GM12864 (cell line): ENCODE results near the gene ZNG1B.
"Not testable (repeated sequence)": the region's sequence is repeated elsewhere in the genome, so short reads cannot be mapped to it uniquely, and the experiment has no call there.

Experiments
- DNase-seq: peaks from one replicate; pipeline ENCODE4 v3.0.0-alpha.2; 2011; ENCODE audit warnings: low read depth
- H3K4me3 ChIP-seq: 2 replicates; pipeline ENCODE4 v1.5.1; 2011; ENCODE audit warnings: mild to moderate bottlenecking, low read depth, low read length, control low read depth
- TF ChIP-seq, protein P1 (sequence below): IDR thresholded peaks from 2 replicates; pipeline ENCODE4 v1.5.1; 2011; ENCODE audit warnings: low read depth, mild to moderate bottlenecking, moderate library complexity, low read length, control low read depth, inconsistent platforms; ENCODE audit errors: missing control alignments

ZNG1B gene

GRCh38 chr2:113437508-113438465 lies at the start of gene ZNG1B:
ZNG1B (plus strand) TSS chr2:113437691; CDS start chr2:113437869, 178 bp downstream.
- DNase-seq: not testable (repeated sequence)
- H3K4me3 ChIP-seq: peak within 1 kb of the TSS; percentile 65

DNA sequence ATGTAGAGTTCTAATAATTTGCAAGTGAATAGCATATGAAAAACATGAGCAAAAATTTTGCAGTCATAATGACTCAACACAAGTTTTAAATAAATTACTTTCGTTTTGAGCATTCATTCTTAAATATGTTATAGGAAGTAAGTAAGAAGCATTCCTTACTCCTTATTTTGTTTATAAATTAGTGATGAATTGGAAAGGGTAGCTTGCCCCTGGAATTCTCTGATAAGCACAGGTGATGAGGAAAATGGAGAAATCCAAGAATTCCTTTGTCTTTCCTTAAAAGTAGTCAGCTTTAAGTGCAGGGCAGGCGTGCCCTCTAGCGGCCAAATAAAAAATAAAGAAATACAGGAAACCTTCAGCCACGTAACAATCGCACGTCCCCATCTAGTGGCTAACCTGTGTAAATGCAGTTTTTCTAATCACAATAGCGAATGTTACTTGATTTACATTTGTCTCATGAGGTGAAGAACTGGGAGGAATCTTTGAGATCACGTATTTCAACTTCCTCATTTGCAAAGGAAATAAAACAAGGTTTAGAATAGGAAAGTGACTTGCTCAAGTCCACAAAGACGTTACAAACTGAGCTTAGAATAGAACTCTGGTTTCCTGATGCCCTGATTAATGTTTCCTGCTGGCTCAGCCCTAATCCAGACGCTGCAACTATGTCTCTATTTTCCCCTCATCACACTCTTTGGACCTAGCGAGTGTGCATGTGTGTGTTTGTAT lies 47.2 kb upstream of the ZNG1B start:
- DNase-seq: peak; percentile 78
- TF ChIP-seq, protein P1, sequence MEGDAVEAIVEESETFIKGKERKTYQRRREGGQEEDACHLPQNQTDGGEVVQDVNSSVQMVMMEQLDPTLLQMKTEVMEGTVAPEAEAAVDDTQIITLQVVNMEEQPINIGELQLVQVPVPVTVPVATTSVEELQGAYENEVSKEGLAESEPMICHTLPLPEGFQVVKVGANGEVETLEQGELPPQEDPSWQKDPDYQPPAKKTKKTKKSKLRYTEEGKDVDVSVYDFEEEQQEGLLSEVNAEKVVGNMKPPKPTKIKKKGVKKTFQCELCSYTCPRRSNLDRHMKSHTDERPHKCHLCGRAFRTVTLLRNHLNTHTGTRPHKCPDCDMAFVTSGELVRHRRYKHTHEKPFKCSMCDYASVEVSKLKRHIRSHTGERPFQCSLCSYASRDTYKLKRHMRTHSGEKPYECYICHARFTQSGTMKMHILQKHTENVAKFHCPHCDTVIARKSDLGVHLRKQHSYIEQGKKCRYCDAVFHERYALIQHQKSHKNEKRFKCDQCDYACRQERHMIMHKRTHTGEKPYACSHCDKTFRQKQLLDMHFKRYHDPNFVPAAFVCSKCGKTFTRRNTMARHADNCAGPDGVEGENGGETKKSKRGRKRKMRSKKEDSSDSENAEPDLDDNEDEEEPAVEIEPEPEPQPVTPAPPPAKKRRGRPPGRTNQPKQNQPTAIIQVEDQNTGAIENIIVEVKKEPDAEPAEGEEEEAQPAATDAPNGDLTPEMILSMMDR: peak; percentile 86
- H3K4me3 ChIP-seq: peak overlapping the region; percentile 36

DNA sequence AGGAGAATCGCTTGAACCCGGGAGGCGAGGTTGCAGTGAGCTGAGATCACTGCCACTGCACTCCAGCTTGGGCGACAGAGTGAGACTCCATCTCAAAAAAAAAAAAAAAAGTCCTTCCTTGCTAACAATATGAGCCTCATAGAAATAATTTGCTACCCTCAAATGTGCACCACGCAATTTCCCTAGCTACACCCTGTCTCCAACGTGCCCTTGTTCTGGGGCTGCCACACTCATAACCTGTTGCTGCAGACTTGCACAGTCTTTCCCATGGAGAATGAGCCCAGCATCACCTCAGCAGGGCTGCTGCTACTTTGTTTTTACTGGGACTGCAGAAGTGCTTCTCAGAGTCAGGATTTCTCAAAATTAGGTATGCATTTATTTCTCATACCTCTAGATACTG lies 46.4 kb upstream of the ZNG1B start:
- TF ChIP-seq, protein P1: no peak
- no peak for DNase-seq
- H3K4me3 ChIP-seq: no peak overlapping the region; the same call in 1 of the 2 replicates

DNA sequence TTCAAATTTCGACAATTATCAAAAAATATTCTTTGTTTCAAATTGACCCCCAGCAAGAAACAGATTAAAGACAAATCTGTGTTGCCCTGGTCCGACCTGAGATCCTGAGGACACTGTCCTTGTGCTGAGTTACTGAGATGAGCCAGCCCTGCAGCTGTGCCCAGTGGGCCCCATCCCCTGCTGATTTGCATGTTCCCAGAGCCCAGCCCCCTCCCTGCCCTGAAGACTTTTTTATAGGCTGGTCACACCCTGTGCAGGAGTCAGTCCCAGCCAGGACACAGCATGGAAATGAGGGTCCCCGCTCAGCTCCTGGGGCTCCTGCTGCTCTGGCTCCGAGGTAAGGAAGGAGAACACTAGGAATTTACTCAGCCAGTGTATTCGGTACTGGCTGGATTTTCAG lies 31.4 kb upstream of the ZNG1B start:
- no peak overlapping the region for H3K4me3 ChIP-seq
- DNase-seq: peak; percentile 24
- TF ChIP-seq, protein P1: no peak

DNA sequence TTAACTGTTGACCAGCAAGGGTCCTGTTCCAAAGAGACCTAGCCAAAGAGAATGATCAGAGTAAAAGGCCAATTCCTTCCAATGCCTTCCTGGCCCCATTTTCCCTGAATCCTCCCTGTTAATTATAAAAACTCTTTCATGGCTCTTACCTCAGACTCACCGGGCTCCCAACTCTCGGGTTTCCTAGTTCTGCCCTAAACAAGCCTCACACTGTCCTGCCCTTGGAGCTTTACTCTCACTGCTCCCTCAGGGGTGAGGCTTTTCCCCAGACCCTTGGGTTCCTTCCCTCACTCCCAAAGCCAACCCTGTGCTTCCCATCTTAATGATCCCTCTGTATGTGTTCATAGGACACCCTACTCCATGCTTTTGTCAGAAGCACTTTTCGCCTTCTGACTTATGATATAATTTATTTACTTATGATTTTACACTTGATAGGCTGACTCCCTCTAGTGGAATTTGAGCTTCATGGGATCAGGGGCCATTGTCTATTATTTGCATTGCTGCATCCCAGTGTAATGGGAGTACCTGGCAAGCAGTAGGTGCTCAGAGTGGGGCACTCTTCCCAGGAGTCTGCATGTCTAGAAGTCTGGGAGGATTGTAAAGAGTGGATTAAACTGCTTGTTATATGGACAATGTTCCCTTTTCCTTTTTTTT lies 29.9 kb upstream of the ZNG1B start:
- TF ChIP-seq, protein P1: peak; percentile 9
- no peak for DNase-seq
- H3K4me3 ChIP-seq: no peak overlapping the region

DNA sequence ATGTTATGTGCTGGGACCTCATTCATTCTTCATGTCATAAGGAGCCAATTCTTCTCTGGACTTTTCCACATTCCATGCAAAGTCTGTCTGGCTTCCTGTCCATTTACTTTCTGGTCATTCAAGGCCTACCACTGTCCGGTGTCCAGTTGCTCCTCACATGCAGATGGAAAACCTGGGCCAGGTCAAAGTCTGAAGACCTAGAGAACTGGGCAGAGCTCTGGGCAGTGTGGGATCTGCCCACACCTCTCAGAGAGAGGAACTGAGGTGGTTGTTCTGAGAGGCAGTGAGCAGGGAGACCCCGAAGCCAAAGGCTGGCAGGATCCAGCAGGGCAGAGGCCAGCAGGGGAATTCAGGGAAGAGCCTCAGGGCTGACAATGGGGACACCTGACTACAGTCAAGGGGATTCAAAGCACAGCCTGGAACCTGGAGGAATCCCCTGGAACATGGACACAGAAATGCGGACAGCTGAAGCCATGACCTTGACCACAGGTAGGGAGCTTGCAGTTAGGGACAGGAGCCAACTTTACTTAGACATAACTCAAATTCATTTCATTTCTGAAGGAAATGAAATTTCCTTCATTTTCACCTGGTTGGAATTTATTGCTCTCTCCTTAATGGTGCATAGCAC lies 25.7 kb upstream of the ZNG1B start:
- not testable (repeated sequence) for H3K4me3 ChIP-seq, DNase-seq

DNA sequence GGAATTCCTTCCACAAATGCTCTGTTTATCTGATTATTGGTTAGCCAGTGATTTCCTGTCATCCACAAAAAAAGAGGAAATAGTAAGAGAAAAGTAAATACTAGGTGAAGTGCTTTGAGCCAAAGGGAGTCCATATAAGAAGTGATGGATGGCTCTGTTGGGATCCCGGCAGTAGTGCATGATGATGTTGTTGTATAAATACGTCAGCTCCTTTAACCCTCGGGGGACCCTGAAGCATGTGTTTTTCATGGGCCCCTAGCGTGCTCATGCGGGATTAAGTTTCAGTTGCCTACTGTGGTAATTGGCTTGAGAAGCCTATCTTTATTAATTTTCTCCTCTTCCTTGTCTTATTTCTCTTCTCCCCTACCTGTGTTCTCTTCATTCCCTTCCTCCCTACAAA lies 24.7 kb upstream of the ZNG1B start:
- H3K4me3 ChIP-seq, DNase-seq: not testable (repeated sequence)

DNA sequence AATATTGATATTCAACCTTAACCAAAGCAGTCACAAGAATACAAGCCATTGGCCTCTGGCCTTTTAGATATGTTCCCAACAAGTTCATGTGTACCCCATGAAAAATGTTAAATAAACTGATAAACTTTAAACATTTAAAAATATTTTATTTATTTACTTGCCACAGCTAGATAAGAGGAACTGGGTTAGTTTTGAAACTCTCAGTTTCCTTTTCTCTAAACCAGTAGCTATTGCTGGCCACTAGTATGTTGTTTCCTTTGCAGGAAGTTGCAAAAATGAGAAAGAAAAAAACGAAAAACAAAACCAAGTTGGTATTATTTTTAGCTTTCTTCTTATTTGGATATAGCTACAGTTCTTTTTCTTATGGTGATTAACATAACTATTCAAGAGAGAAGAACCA lies 5.7 kb upstream of the ZNG1B start:
- peak; percentile 57 for DNase-seq
- H3K4me3 ChIP-seq: not testable (repeated sequence)

DNA sequence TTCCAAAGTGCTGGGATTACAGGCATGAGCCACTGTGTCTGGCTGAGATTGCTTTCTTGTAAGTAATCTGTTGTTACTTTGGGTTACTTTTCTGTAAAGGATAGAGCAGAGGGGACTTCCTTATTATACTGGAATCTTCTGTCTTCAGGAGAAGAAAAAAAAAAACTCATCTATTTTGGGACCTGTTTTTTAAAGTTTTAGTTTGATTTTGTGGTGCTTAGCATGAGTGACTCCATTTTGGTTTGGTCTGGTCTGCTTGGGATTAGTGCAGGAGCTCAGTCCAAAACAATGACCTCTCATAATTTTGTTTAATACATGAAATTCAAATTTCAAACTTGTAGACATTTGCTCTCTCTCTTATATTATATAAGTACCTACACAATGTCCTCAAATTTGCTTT lies 4.0 kb upstream of the ZNG1B start:
- not testable (repeated sequence) for DNase-seq

GRCh38 chr2:113465770-113466169 lies 28.3 kb downstream of the ZNG1B start:
- not testable (repeated sequence) for DNase-seq, H3K4me3 ChIP-seq

More for the DNA sequence above, 4.0 kb upstream of the ZNG1B start:
- H3K4me3 ChIP-seq: not testable (repeated sequence)

DNA sequence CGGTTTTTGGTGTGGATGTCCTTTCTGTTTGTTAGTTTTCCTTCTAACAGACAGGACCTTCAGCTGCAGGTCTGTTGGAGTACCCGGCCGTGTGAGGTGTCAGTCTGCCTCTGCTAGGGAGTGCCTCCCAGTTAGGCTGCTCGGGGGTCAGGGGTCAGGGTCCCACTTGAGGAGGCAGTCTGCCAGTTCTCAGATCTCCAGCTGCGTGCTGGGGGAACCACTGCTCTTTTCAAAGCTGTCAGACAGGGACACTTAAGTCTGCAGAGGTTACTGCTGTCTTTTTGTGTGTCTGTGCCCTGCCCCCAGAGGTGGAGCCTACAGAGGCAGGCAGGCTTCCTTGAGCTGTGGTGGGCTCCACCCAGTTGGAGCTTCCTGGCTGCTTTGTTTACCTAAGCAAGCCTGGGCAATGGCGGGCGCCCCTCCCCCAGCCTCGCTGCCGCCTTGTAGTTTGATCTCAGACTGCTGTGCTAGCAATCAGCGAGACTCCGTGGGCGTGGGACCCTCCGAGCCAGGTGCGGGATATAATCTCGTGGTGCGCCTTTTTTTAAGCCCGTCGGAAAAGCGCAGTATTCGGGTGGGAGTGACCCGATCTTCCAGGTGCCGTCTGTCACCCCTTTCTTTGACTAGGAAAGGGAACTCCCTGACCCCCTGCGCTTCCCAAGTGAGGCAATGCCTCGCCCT lies 39.3 kb downstream of the ZNG1B start:
- not testable (repeated sequence) for DNase-seq, H3K4me3 ChIP-seq

DNA sequence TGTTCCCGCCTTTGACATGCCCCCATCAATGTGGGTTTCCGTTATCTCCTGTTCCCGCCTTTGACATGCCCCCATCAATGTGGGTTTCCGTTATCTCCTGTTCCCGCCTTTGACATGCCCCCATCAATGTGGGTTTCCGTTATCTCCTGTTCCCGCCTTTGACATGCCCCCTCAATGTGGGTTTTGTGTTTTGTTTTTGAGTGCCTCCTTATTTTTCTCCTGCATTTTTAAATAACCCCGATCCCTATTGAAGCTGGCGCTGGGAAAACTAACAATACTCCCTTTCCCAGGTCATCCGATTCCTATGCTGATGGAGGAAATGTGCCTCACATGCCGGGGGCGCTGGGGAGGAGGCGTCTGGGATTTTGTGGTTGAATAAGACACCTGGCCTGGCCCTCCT lies 59.0 kb downstream of the ZNG1B start:
- not testable (repeated sequence) for DNase-seq, H3K4me3 ChIP-seq
